Dermis blood vessel endothelial cell (primary cell): ENCODE measurements around the gene IL26. TPM values are rescaled to one million over a fixed set of nuclear protein-coding genes. Genes with fewer than 3 reads are reported as not detected.

Experiments
- DNase-seq: peaks from one replicate; pipeline ENCODE4 v3.0.0; 2010
- total RNA-seq: library from RNA; depleted of rRNA; stranded (reverse); fragments of >200 nt; gene quantifications from 2 replicates; pipeline ENCODE4 v1.2.3, GENCODE V29; 2014

The IL26 gene, protein sequence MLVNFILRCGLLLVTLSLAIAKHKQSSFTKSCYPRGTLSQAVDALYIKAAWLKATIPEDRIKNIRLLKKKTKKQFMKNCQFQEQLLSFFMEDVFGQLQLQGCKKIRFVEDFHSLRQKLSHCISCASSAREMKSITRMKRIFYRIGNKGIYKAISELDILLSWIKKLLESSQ
- total RNA-seq: not detected in 2 replicates

DNA sequence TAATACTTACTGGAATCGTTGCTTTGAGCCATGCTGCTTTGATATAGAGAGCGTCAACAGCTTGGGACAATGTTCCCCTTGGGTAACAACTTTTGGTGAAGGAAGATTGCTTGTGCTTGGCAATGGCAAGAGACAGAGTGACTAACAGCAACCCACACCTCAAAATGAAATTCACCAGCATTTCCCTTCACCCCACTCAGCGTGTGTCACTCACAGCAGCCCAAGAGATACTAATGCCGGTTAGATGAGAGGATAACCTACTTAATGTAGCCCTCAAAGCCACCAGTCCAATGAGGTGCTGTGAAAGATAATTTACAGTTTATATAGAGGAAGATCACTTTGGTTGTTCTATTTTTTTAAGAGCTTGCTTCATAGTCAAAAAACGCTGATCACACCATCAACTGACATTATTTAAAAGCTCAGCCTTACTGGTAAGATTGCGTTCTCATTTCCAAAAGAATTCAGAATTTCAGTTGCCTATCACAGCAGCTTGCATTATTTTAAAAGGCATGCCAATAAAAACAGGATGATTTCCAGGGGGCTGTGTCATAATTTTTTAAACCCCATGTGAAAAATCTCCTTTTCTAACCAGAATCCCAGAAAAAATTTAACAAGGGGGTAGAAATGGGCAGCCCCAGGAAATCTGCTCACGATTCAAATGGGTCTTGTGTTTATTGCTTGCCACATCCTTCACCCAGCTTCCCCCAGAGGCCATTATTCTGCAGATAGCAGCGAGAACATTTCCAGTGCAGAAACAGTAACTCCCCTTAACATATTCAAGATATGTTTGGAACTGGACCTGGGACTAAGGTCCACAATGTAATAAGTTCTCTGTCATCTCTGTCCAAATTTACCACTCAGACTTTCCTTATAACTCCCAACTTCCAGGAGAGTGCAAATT, at the start of gene IL26:
TSS of gene IL26 (minus strand) at position 235 of the 901 bp plus-strand sequence. CDS start at position 181, 54 bp downstream.
- DNase-seq: no peak

DNA sequence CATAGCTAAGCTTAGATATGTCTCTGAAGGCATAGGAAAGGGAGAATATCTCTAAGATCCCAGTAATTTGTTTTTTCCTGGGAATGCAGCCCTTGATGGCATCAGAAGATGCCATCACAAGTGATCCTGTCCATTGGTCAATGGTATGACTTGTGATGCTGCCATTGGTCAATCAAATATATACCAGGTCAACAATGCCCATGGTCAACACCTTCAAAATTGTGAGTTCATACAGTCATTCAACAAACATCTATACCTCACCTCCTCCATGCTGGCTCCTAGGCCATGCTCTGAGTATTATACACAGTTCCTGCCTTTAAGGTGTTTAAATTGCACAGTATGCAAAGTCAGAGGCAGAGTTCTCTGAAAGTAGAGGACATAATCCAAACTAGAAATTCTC, 47.1 kb upstream of the IL26 start:
- DNase-seq: no peak

DNA sequence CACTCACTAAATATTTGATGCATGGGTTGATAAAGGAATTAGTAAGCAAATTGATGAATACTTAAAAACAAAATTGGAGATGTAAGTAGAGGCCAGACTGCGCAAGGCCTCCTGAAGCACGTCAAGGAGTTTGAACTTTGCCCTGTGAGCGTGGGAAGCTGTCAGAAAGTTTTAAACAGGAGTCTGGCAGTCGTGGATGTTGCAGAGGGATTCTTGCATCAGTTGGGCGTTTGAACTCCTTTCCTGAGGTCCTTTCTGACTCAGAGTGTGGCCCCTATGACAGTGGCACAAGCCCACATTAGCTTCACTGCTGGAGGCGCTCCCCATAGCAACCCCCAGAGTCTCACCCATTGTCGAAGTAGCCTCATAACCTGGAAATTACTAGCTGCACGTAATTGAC, 45.7 kb upstream of the IL26 start:
- no peak for DNase-seq

DNA sequence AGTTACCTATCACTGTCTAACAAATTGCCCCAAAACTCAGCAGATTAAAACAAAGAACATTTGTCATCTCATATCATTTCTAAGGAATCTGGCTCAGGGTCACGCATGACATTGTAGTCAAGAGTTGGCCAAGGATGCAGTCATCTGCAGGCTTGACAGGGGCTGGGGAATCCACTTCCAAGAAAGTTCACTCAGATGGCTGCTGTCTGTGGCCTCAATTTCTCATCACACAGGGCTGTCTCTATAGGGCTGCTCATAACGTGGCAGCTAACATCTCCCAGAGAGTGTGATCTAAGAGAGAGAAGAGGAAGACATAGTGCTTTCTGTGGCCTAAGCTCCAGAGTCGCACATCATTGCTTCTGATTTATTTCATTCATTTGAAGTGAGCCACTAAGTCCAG, 44.7 kb upstream of the IL26 start:
- no peak for DNase-seq

DNA sequence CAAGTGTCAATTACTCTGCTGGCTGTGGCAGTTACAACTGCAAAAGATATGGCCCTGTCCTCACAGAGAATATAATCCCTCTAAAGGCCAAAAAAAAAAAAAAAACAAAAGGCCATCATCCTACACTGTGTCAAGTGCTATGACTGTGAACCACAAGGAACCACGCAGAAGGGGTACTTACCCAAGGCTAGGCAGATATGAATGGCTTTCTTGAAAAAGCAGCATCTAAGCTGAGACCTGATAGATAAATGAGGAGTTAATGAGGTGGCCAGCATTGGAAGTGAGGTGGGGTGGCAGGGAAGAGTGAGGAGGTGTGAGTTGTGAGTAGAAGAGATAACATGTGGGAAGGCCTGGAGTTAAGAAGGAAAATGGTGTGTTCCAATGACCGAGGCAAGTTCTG, 44.2 kb upstream of the IL26 start:
- DNase-seq: no peak

DNA sequence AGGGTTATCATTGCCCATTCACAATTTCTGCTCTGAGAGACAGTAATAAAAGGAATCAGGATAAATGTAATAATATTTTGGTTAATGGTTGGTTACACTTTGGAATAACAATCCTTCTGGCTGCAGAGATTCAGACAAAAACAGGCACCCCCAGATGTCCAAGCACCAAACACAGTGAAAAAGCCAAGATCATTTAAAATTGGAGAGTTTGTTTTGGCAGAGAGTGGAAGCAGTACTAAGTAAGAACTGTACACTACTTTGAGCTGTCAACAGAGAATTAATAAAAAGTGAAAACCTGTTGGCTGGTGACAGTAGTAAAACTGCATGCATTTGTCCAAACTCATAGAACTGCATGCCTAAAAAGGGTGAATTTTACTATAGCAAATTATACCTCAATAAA, 43.4 kb upstream of the IL26 start:
- no peak for DNase-seq

DNA sequence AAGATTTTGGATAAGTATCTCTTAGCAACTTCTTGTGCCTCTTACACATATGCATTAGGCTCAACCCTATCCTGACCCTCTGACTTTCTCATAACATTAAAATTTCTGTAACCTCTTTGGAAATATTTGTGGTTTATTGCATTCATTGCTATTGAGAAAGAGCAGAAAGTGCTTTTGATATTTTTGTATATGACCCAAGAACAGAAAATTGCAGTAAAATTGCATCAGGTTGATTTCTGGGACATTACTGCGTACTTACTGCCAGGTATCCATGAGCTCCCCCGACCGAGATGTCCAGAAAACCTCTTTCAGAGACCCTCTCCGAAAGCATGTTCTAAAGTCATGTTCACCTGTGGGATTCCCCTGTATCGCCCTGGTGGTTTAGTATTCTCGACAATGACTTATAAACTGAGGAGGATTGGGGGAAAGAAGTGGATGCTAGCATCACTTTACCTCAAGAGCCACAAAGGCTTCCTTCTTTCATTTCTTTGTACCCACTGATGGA, 42.3 kb upstream of the IL26 start:
- no peak for DNase-seq

DNA sequence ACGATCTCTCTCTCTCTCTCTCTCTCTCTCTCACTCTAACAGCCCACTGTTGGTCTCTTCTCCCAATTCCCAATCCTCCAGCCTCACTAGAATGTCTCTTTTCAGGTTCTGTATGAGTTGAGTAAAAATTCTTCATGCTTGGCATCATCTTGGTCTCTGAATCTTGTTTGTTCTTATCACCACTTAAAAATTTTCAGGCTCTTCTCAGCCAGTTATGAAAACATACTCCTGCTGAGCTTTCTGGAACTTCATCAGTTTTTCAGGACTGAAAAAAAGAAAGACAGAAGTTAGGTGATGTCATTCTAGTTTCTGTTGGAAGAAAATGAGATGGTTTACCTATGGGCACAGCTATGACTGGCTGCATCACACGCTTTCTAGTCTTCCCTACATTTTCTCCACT, 39.2 kb upstream of the IL26 start:
- DNase-seq: no peak

DNA sequence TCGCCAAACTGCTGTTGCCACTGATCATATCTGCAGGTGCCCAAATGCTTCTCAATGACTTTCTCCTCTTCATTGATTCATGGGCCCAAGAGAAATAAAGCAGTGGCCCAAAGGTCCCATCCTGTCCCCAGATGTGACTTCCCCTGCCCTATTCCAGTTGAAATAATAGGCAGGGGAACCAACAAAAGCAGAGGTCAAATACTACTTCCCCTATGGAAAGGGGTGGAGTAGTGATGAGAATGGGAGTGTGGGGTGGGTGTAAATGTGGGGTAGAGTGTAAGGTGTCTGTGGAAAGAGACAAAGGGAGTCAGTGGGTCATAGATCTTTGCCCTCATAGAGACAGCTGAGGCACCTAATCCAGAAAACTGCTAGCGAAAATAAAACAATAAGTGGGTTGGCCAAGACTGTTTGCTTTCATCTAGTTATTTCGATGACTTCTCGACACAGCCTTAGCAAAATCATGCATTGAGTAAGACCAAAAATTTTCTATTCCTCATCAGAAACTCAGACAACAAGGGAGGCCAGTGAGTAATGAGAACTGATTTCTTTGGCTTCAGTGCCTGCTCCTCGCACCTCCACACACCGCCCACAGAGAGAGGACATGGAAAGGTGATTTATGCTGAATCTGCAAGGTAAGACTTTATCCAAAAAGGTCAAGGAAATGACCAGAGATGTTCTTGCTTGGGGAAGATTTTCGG, 38.7 kb upstream of the IL26 start:
- no peak for DNase-seq

DNA sequence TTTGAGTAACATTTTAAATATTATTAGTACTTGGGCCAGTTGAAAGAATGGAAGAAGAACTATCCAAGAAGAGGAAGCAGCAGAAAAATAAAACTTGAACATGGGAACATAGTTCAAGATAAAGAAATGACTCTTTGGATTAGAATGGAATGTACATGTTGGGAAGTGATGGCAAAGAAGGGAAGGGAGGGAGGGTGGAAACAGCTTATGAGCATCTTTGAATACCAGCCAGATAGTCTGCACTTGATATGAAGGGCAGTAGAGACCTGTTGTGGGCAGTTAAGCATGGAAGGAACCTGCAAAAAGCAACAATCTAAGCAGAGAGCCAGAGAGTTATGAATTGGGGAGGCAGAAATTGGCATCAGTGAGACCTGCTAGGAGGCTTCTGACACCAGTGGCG, 37.8 kb upstream of the IL26 start:
- DNase-seq: no peak

DNA sequence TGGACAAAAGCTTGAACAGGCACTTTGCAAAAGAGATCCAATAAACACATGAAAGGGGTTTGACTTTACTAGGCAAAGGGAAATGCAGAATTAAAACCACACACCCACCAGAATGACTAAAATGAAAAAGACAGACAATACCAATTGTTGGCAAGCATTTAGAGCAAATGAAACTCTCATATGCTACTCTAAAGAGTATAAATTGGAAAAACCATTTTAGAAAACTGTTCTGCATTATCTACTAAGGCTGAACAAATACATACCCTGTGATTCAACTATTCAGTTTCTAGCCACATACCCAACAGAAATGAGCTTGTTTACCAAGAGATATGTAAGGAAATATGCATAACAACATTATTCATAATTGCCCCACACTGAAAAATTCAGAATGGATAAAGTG, 36.3 kb upstream of the IL26 start:
- no peak for DNase-seq

DNA sequence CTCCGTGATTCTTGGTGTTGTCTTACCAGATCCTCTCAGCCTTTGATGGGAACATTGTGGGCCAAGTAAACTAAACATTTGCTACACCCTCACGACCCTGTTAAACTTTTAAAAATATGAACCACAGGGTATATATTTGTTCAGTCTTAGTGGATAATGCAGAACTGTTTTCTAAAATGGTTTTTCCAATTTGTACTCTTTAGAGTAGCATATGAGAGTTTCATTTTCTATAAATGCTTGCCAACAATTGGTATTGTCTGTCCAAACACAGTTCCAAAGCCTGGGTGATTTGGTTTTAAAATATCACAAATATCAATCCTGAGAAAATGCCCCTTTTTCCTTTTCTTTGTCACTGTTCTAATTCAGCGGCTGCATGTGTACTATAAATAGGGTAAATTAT, 34.5 kb upstream of the IL26 start:
- DNase-seq: no peak

DNA sequence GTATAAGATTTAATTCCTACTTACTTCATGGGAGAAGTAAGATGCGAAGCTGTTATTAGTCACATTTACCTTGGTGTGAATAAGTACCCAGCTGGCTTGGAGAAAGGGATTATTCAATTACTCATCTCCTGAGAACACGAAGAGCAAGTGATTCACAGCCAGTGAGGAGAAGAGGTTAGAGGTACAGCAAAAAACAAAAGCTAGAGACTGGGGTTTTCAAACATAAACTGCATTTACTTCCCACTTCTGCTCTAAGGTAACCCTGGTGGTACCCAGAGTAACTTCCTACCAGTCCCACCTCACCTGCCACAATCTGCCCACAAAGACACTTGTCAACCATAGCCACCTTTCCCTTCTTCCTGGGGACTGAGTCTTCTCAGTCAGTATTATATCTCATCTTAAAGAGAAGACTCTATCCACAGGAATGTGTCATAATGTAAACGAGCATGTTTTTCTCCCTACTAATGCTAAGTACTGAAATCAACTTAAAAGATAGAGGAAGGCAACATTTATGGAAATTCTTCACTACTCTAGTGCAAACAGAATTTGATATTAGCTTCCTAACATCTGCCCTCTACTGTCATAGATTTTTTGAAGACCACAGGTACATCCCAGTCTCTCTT, 33.8 kb upstream of the IL26 start:
- no peak for DNase-seq

DNA sequence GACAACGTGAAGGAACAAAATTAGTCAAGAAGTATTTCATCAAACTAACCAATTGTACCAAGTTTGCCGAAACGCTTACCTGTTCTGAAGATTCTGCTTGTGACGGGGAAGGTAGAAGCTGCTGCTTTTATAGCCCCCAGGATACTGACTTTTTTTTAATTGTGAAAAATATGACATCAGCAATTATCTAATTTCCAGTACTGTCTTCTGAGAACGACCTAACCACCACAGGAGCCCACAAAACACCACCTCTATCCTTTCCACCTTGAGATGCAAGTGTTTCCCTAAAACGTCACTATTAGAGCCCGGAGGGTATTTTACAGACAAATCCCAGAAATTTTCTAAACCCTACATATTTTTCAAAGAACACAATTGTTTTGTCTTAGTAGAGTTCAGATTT, 27.9 kb upstream of the IL26 start, which contains the start of gene IL22:
TSS of gene IL22 (minus strand) at position 101 of the 400 bp plus-strand sequence. CDS start 156 bp downstream, outside the sequence.
- DNase-seq: no peak

DNA sequence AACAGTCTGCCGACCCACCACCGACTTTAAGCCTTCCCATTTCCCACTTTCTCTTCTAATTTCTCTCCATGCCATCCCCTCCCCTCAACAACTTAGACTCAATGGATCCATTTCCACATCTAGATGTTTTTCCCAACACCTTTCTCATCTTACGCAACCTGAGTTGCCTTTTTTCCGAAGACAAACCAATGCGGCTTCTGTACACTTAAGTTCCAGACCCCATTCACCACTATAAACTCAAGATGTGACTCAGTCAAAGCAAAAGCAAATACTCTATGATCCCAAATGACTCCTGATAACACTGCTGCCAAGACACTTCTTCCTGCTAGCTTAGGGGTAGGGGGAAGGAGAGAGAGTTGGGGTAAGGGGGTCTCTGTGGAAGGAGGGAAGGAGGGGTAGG, 26.5 kb upstream of the IL26 start:
- no peak for DNase-seq

DNA sequence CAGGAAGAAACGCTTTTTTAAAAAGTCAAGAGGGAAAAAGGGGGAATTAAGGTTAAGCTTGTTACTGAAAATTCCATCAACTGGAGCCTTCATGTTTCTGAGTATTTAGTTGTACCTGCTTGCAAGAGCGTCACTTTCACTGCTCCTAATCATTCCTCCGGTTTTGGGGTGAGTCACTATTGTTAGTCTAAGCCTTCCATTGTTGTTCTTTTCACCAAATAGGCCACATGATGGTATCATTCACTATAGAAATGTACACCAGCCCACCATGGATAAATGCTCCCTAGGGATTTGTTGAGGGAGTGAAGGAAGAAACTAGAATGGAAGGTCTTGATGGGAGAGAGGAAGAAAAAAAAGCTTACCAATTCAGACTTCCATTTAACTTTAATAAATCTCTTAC, 24.8 kb upstream of the IL26 start:
- no peak for DNase-seq

DNA sequence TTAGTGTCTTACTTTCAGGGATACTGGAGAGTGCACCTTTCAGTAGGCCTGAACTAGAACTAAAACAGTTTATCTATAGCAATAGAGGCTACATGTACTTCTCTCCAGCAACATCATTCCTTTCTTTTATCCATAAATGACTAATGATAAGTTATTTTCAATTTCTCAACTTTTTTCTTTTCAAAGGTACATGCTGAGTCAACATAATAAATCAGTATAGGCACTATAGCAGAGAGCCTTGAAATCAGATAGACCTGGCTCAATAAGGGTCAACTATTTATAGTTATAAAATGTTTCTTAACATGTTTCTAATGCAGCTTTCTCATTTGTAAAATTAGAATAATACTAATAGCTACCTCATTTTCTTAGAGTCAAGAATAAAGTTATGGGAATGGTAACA, 22.2 kb upstream of the IL26 start:
- DNase-seq: no peak

DNA sequence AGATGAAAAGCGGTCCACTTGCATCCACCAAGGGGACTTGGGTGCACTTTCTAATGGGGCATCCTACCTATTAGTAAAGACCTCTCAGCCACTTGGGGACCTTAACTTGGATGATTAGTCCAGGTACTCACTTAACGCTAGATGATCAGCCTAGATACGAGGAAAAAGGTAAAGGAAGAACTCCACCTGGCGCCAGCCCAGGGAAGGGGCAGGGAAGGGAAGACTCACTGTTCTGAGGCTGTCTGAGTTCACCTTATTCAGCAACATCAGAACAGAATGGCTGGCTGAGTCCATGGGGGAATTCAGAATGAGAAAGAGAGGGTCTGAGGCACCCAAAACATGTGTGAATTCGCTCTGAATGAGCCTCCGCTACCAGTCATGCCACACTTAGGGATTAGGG, 20.7 kb upstream of the IL26 start:
- DNase-seq: no peak

DNA sequence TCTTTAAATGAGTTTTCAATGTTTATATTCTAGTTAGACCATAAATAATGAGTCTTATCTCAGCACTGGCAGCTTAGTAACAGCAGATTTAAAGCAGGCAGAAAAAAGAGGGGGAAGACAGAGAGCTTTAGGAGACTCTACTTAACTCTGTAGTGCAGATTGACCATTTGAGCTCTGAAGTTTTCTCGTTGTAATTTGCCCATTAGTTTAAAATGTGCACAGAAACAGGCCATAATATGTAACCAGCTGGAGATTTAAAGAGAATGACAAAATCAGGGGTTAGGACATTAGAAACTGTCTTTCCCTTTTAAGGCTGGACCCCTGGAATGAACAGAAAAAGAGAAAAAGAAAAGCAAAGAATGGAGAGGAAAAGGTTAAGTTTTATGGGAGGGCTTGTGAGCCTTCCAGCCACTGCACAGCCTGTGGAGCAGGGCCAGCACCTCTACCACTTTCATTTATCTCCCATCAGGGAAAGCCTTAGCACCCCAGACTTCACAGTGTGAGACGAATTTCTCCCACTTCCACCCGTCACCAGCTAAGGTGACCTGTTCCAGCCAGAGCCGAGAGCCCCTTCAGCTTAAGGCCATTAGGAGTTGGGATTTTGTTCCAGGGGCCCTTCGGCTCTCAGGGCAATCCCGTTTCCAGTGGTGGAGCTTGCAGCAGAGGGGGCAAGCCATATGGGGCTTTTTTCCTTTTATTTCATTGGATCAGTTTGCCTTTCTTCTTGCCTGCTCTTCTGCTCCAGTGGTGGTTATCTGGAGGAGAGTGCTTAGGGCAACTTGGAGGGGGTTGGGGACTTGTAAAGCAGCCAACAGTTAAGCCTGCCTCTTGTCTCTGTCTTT, 19.8 kb upstream of the IL26 start:
- no peak for DNase-seq

DNA sequence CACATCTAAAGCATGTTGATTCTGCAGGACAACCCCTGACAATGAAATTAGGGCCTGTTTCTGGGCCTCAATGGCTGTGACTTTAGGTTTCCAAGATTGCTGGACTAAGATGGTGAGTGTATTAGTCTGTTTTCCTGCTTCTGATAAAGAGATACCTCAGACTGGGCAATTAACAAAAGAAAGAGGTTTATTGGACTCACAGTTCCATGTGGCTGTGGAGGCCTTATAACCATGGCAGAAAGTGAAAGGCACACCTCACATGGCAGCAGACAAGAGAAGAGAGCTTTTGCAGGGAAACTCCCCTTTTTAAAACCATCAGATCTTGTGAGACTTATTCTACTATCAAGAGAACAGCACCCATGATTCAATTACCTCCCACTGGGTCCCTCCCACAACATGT, 17.2 kb upstream of the IL26 start:
- no peak for DNase-seq

DNA sequence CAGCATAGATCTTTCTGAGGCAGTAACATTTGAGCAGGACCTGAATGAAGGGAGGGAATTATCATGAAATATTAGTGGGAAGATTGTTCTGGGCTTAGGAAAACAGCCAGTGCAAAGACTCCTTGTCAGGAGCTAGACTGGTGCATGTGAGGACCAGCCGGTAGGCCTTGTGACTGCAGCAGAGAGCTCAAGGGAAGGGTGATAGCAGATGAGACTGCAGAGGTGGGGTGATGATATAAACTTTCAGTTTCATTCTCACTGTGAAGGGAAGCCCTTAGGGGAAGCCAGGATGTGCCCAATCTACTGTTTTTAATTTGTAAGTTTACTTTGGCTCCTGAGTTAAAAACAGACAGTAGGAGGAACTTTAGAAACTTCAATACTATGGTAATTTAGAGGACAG, 15.4 kb upstream of the IL26 start:
- DNase-seq: peak; percentile 15

DNA sequence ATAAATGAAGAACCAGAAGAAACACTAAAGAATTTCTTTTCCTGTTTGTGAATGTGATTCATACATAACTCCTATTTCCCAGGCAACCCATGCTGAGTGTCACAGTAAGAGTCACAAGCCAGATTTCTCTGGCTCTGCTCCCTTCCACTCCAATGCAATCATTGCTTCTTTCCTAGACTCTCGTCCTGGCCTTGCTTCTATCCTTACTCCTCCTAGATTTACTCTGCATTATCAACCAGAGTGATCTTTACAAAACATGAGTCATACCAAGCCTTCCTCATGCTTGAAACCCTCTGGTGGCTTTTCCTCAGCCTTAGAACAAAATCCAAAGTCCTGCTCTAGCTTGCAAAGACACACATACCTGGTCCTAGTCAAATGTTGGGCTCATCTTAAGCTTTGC, 14.5 kb upstream of the IL26 start:
- peak; percentile 58 for DNase-seq
